GM18520 (cell line): ENCODE results near the gene TMEM222.
A peak's percentile ranks its signal among the peaks of the same experiment; 100 is the strongest.
"Not testable (repeated sequence)": the region's sequence is repeated elsewhere in the genome, so short reads cannot be mapped to it uniquely, and the experiment has no call there.

Source experiments
- ATAC-seq: cut with Tn5 transposase; IDR thresholded peaks from one replicate; pipeline ENCODE4 v1.9.1; 2021; ENCODE audit not compliant: unreplicated experiment

TMEM222 gene

GRCh38 chr1:27321813-27322568 lies at the start of gene TMEM222:
TSS of gene TMEM222 (plus strand) at chr1:27322163. CDS start at chr1:27322198, 35 bp downstream.
- peak; percentile 92 for ATAC-seq

GRCh38 chr1:27274204-27274603 lies 47.8 kb upstream of the TMEM222 start:
- ATAC-seq, result no peak

- no peak for ATAC-seq
Measured at GRCh38 chr1:27275696-27276095, 46.3 kb upstream of the TMEM222 start.

- no peak for ATAC-seq
Measured at GRCh38 chr1:27284425-27285273, 37.3 kb upstream of the TMEM222 start.

- ATAC-seq, result no peak
Measured at GRCh38 chr1:27285274-27285660, 36.7 kb upstream of the TMEM222 start.

- not testable (repeated sequence) for ATAC-seq
Measured at GRCh38 chr1:27285821-27286220, 36.1 kb upstream of the TMEM222 start.

- ATAC-seq, result not testable (repeated sequence)
Measured at GRCh38 chr1:27289125-27289524, 32.8 kb upstream of the TMEM222 start.

GRCh38 chr1:27290581-27290980 lies 31.4 kb upstream of the TMEM222 start:
- no peak for ATAC-seq

- no peak for ATAC-seq
Measured at GRCh38 chr1:27292106-27292505, 29.9 kb upstream of the TMEM222 start.

GRCh38 chr1:27293915-27294314 lies 28.0 kb upstream of the TMEM222 start:
- ATAC-seq, result no peak

- no peak for ATAC-seq
Measured at GRCh38 chr1:27296773-27297291, 25.1 kb upstream of the TMEM222 start.

GRCh38 chr1:27297903-27298302 lies 24.1 kb upstream of the TMEM222 start:
- ATAC-seq, result no peak

- no peak for ATAC-seq
Measured at GRCh38 chr1:27298632-27299384, 23.2 kb upstream of the TMEM222 start.

GRCh38 chr1:27299385-27300271 lies 22.3 kb upstream of the TMEM222 start:
- no peak for ATAC-seq

- ATAC-seq, result no peak
Measured at GRCh38 chr1:27300341-27301051, 21.5 kb upstream of the TMEM222 start.

GRCh38 chr1:27301052-27301422 lies 20.9 kb upstream of the TMEM222 start:
- no peak for ATAC-seq

- ATAC-seq, result no peak
Measured at GRCh38 chr1:27301582-27302199, 20.3 kb upstream of the TMEM222 start.

- ATAC-seq, result no peak
Measured at GRCh38 chr1:27302612-27303011, 19.4 kb upstream of the TMEM222 start.

GRCh38 chr1:27303509-27303908 lies 18.5 kb upstream of the TMEM222 start:
- no peak for ATAC-seq
